WTC11 (cell line): Measurements from ENCODE around the gene USH2A.

Source experiments
- CTCF ChIP-seq: fragments of 200-600 bp; IDR thresholded peaks from 2 replicates; pipeline ENCODE4 v1.8.0; 2022; ENCODE audit warnings: antibody characterized with exemption
- FOXP4 ChIP-seq: sonication (generic); formaldehyde crosslinking; IDR thresholded peaks from 2 replicates; pipeline ENCODE4 v1.8.0; 2022; ENCODE audit warnings: mild to moderate bottlenecking, missing genetic modification reagents
- NFYB ChIP-seq: sonication (generic); formaldehyde crosslinking; conservative IDR thresholded peaks from 2 replicates; pipeline ENCODE4 v1.8.0; 2022; ENCODE audit warnings: low read depth, missing genetic modification reagents
- SP1 ChIP-seq: sonication (generic); formaldehyde crosslinking; conservative IDR thresholded peaks from 2 replicates; pipeline ENCODE4 v1.8.1; 2022; ENCODE audit warnings: missing genetic modification reagents
- ZNF138 ChIP-seq: sonication (generic); formaldehyde crosslinking; conservative IDR thresholded peaks from 2 replicates; pipeline ENCODE4 v1.8.1; 2022; ENCODE audit warnings: mild to moderate bottlenecking, moderate library complexity, missing genetic modification reagents
- TF ChIP-seq, protein P1 (sequence below): sonication (generic); formaldehyde crosslinking; IDR thresholded peaks from 2 replicates; pipeline ENCODE4 v1.8.0; 2023; ENCODE audit warnings: missing genetic modification reagents
- TF ChIP-seq, protein P2 (sequence below): sonication (generic); formaldehyde crosslinking; IDR thresholded peaks from 2 replicates; pipeline ENCODE4 v1.8.1; 2023; ENCODE audit warnings: mild to moderate bottlenecking, missing genetic modification reagents, moderate library complexity
- TF ChIP-seq, protein P3 (sequence below): sonication (generic); formaldehyde crosslinking; IDR thresholded peaks from 2 replicates; pipeline ENCODE4 v1.8.1; 2022; ENCODE audit warnings: low read depth, mild to moderate bottlenecking, moderate library complexity, missing genetic modification reagents, borderline replicate concordance

DNA sequence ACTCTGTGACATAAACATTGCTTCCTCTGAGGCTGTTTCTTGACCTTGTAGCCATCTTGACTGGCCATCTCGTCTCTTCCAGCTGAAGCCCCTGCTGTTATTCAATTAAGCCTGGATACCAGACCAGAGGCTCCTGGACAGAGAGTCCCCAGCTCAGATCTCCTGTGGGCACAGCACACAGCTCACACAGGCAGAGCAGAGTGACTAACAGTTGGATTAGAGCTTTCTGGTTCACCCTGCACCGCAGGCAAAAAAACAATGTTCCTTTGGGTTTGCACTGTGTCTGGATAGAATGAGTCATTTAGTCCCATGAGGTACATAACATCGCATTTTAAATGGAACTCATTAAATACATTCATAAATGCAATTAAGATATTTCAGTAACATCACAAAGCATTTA, 33.4 kb upstream of the USH2A start:
- TF ChIP-seq, protein P1, sequence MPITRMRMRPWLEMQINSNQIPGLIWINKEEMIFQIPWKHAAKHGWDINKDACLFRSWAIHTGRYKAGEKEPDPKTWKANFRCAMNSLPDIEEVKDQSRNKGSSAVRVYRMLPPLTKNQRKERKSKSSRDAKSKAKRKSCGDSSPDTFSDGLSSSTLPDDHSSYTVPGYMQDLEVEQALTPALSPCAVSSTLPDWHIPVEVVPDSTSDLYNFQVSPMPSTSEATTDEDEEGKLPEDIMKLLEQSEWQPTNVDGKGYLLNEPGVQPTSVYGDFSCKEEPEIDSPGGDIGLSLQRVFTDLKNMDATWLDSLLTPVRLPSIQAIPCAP, result no peak
- TF ChIP-seq CTCF, result no peak
- TF ChIP-seq, protein P2, sequence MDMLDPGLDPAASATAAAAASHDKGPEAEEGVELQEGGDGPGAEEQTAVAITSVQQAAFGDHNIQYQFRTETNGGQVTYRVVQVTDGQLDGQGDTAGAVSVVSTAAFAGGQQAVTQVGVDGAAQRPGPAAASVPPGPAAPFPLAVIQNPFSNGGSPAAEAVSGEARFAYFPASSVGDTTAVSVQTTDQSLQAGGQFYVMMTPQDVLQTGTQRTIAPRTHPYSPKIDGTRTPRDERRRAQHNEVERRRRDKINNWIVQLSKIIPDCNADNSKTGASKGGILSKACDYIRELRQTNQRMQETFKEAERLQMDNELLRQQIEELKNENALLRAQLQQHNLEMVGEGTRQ (CRISPR knock-in tag), result no peak
- no peak for TF ChIP-seq NFYB
- no peak for TF ChIP-seq ZNF138 (CRISPR knock-in tag)
- no peak for TF ChIP-seq FOXP4 (CRISPR knock-in tag)
- TF ChIP-seq, protein P3, sequence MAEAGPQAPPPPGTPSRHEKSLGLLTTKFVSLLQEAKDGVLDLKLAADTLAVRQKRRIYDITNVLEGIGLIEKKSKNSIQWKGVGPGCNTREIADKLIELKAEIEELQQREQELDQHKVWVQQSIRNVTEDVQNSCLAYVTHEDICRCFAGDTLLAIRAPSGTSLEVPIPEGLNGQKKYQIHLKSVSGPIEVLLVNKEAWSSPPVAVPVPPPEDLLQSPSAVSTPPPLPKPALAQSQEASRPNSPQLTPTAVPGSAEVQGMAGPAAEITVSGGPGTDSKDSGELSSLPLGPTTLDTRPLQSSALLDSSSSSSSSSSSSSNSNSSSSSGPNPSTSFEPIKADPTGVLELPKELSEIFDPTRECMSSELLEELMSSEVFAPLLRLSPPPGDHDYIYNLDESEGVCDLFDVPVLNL (CRISPR knock-in tag), result no peak
- TF ChIP-seq SP1, result no peak
